HG03280 (cell line): Measurements from ENCODE around the gene PPP1R12A.
"Not testable (repeated sequence)": the region's sequence is repeated elsewhere in the genome, so short reads cannot be mapped to it uniquely, and the experiment has no call there.

ENCODE experiments used
- ATAC-seq: cut with Tn5 transposase; IDR thresholded peaks from one replicate; pipeline ENCODE4 v1.9.1; 2021; ENCODE audit warnings: mild to moderate bottlenecking, moderate library complexity; ENCODE audit not compliant: unreplicated experiment

Gene PPP1R12A

GRCh38 chr12:79844693-79845092 lies 90.2 kb downstream of the PPP1R12A start:
- no peak for ATAC-seq

- no peak for ATAC-seq
Measured at GRCh38 chr12:79843978-79844377, 90.9 kb downstream of the PPP1R12A start.

- ATAC-seq = no peak
Measured at GRCh38 chr12:79842630-79843029, 92.3 kb downstream of the PPP1R12A start.

GRCh38 chr12:79841878-79842265 lies 93.0 kb downstream of the PPP1R12A start:
- ATAC-seq = no peak

GRCh38 chr12:79841248-79841877 lies 93.5 kb downstream of the PPP1R12A start:
- ATAC-seq = no peak

GRCh38 chr12:79838359-79838758 lies 96.5 kb downstream of the PPP1R12A start:
- ATAC-seq = no peak

GRCh38 chr12:79837575-79837974 lies 97.3 kb downstream of the PPP1R12A start:
- ATAC-seq = no peak

- no peak for ATAC-seq
Measured at GRCh38 chr12:79835377-79835843, 99.5 kb downstream of the PPP1R12A start.

GRCh38 chr12:79834712-79835376 lies 100.1 kb downstream of the PPP1R12A start:
- no peak for ATAC-seq

- no peak for ATAC-seq
Measured at GRCh38 chr12:79830440-79830839, 104.5 kb downstream of the PPP1R12A start.

GRCh38 chr12:79828924-79829323 lies 106.0 kb downstream of the PPP1R12A start:
- ATAC-seq = no peak

GRCh38 chr12:79827484-79827883 lies 107.4 kb downstream of the PPP1R12A start:
- no peak for ATAC-seq

GRCh38 chr12:79826267-79827128 lies 108.4 kb downstream of the PPP1R12A start:
- no peak for ATAC-seq

- ATAC-seq = no peak
Measured at GRCh38 chr12:79822475-79822874, 112.4 kb downstream of the PPP1R12A start.

GRCh38 chr12:79818856-79819255 lies 116.0 kb downstream of the PPP1R12A start:
- ATAC-seq = no peak

GRCh38 chr12:79784366-79785065 lies 150.4 kb downstream of the PPP1R12A start:
- ATAC-seq = not testable (repeated sequence)

GRCh38 chr12:79782172-79782900 lies 152.6 kb downstream of the PPP1R12A start:
- ATAC-seq = no peak

- ATAC-seq = no peak
Measured at GRCh38 chr12:79778802-79779448, 156.0 kb downstream of the PPP1R12A start.

- ATAC-seq = no peak
Measured at GRCh38 chr12:79776111-79776510, 158.8 kb downstream of the PPP1R12A start.
